Stimulated activated CD8-positive, alpha-beta memory T cell treated with anti-CD3 and anti-CD28 coated beads, Interleukin-15, amount 100 ng/mL, for 24 hours (primary cell): Measurements from ENCODE around the gene ATP9B.

ENCODE experiments used
- DNase-seq: peaks from one replicate; pipeline ENCODE4 v3.0.0-alpha.2; 2020; ENCODE audit warnings: low read depth

ATP9B gene

GRCh38 chr18:79068937-79069716, at the start of gene ATP9B:
Gene ATP9B (plus strand): TSS chr18:79069394. CDS start chr18:79069411, 17 bp downstream.
- peak; percentile 99 for DNase-seq

- no peak for DNase-seq
Observed at GRCh38 chr18:79019881-79020280, 49.3 kb upstream of the ATP9B start.

- no peak for DNase-seq
Observed at GRCh38 chr18:79022603-79023002, 46.6 kb upstream of the ATP9B start.

GRCh38 chr18:79026491-79026890, 42.7 kb upstream of the ATP9B start:
- no peak for DNase-seq

GRCh38 chr18:79030680-79031079, 38.5 kb upstream of the ATP9B start:
- DNase-seq, result no peak

GRCh38 chr18:79042276-79042675, 26.9 kb upstream of the ATP9B start:
- DNase-seq, result no peak

- no peak for DNase-seq
Observed at GRCh38 chr18:79043288-79043687, 25.9 kb upstream of the ATP9B start.

GRCh38 chr18:79046522-79046921, 22.7 kb upstream of the ATP9B start:
- DNase-seq, result no peak

GRCh38 chr18:79047556-79048244, 21.5 kb upstream of the ATP9B start:
- DNase-seq, result no peak

GRCh38 chr18:79048245-79048632, 21.0 kb upstream of the ATP9B start:
- DNase-seq, result no peak

GRCh38 chr18:79049506-79049905, 19.7 kb upstream of the ATP9B start:
- no peak for DNase-seq

GRCh38 chr18:79050005-79050404, 19.2 kb upstream of the ATP9B start:
- DNase-seq, result no peak

- DNase-seq, result no peak
Observed at GRCh38 chr18:79056827-79057367, 12.3 kb upstream of the ATP9B start.

GRCh38 chr18:79058007-79058406, 11.2 kb upstream of the ATP9B start:
- DNase-seq, result no peak

GRCh38 chr18:79062806-79063205, 6.4 kb upstream of the ATP9B start:
- DNase-seq, result no peak

- no peak for DNase-seq
Observed at GRCh38 chr18:79064228-79064627, 5.0 kb upstream of the ATP9B start.

- no peak for DNase-seq
Observed at GRCh38 chr18:79065802-79066201, 3.4 kb upstream of the ATP9B start.

GRCh38 chr18:79067611-79068010, 1.6 kb upstream of the ATP9B start:
- no peak for DNase-seq

- DNase-seq, result no peak
Observed at GRCh38 chr18:79068341-79068936, 755 bp upstream of the ATP9B start.

- DNase-seq, result no peak
Observed at GRCh38 chr18:79069717-79070151, 540 bp downstream of the ATP9B start.

GRCh38 chr18:79070486-79070885, 1.3 kb downstream of the ATP9B start:
- no peak for DNase-seq

GRCh38 chr18:79071037-79071436, 1.8 kb downstream of the ATP9B start:
- no peak for DNase-seq
